SJSA1 (cell line): ENCODE data around the gene ZNF33A. TPM values are rescaled to one million over a fixed set of nuclear protein-coding genes. Genes with fewer than 3 reads are reported as not detected.
"Not testable (repeated sequence)": the region's sequence is repeated elsewhere in the genome, so short reads cannot be mapped to it uniquely, and the experiment has no call there.

ENCODE experiments used
- DNase-seq, 2 experiments: peaks; one replicate each; pipeline ENCODE4 v3.0.0-alpha.2; 2015 to 2020; ENCODE audit warnings: low spot score in 2 of 2, low read depth in 1 of 2
- H3K27ac ChIP-seq: fragments of 250-450 bp; sonication (Bioruptor Pico); 2 replicates; pipeline ENCODE4 v1.5.1; 2020; ENCODE audit warnings: mild to moderate bottlenecking, moderate library complexity
- H3K27me3 ChIP-seq: fragments of 250-450 bp; sonication (Bioruptor Pico); replicated peaks from 2 replicates; pipeline ENCODE4 v1.5.1; 2020; ENCODE audit warnings: mild to moderate bottlenecking, moderate library complexity
- H3K36me3 ChIP-seq: fragments of 250-450 bp; sonication (Bioruptor Pico); 2 replicates; pipeline ENCODE4 v1.5.1; 2020; ENCODE audit warnings: mild to moderate bottlenecking
- H3K4me1 ChIP-seq: fragments of 250-450 bp; sonication (Bioruptor Pico); replicated peaks from 2 replicates; pipeline ENCODE4 v1.6.1; 2021; ENCODE audit warnings: mild to moderate bottlenecking
- H3K4me3 ChIP-seq: fragments of 250-450 bp; sonication (Bioruptor Pico); 2 replicates; pipeline ENCODE4 v1.5.1; 2020; ENCODE audit warnings: mild to moderate bottlenecking
- H3K9me3 ChIP-seq: fragments of 250-450 bp; sonication (Bioruptor Pico); replicated peaks from 2 replicates; pipeline ENCODE4 v1.5.1; 2020; ENCODE audit warnings: mild to moderate bottlenecking
- total RNA-seq: library from RNA; depleted of rRNA; stranded (reverse); fragments of >200 nt; shearing (Covaris generic); gene quantifications from 2 replicates; pipeline ENCODE4 v1.2.3, GENCODE V29; 2014; rRNA removed

Gene ZNF33A
- total RNA-seq, 1 experiment from 2014 or later = 7.2 TPM

DNA sequence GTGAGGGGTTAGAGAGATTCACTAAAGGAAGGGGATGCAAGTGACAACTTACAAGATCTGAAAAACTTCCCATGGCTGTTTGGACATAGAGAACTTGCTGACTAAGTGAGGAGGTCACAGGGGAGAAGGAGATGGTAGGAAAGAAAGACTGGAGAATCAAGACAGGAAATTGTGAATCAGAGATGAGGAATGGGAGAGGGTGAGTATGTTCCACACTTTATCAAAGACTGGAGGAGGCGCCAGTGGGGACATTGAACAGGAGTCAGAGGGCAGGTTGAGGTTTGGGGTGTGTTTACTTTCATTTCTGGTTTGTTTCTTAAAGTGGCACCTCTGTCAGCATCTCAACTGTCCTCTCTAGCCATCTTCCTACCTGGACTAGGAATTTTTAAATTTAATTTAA, 59.2 kb downstream of the ZNF33A start:
- H3K9me3 ChIP-seq, H3K4me1 ChIP-seq, DNase-seq, H3K4me3 ChIP-seq, H3K36me3 ChIP-seq, H3K27ac ChIP-seq, H3K27me3 ChIP-seq: not testable (repeated sequence)

DNA sequence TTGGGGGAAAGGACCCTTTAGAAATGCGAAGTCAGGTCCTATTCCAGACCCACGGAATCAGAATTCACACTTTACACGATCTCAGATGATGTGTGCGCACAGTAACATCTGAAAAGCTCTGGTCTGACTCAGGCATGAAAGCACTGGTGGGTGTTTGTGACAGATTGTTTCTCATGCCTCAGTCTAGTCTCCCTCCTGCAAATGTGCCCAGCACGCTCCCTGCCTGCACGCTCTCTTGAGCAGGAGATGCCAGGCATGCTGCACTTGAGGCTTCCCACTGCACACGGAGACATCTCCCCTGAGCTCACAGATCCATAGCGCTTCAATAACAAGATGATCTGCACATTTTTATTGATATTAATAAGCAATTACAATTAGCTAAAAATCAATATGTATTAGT, 60.0 kb downstream of the ZNF33A start:
- DNase-seq = no peak
- H3K9me3 ChIP-seq = no peaks in the 10 kb centered on the region
- H3K36me3 ChIP-seq = no peaks in the 10 kb centered on the region
- no peaks in the 10 kb centered on the region for H3K27me3 ChIP-seq
- H3K4me3 ChIP-seq = no peak overlapping the region
- H3K4me1 ChIP-seq = no peaks in the 10 kb centered on the region
- no peak overlapping the region for H3K27ac ChIP-seq

DNA sequence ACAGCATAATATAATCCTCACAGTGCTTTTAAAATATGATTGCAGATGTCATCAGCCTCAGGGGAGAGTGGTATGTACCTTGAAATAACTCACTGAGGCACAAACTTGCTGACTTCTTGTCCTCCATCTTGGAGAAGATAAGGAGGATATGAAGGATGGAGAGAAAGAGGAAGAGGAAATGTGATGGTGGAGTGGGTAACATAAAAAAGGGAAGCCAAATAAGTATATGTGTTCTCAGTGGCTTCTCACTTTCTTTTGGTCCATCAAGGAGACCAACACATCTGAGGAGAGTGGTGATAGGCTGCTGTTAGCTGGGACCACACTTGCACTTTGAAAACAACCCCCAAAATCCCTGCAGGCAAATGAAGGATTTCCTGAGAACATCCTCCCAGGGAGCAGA, 62.1 kb downstream of the ZNF33A start:
- no peaks in the 10 kb centered on the region for H3K27me3 ChIP-seq
- no peak overlapping the region for H3K27ac ChIP-seq
- H3K4me3 ChIP-seq = no peak overlapping the region
- H3K4me1 ChIP-seq = no peaks in the 10 kb centered on the region
- no peak for DNase-seq
- no peaks in the 10 kb centered on the region for H3K36me3 ChIP-seq
- no peaks in the 10 kb centered on the region for H3K9me3 ChIP-seq

DNA sequence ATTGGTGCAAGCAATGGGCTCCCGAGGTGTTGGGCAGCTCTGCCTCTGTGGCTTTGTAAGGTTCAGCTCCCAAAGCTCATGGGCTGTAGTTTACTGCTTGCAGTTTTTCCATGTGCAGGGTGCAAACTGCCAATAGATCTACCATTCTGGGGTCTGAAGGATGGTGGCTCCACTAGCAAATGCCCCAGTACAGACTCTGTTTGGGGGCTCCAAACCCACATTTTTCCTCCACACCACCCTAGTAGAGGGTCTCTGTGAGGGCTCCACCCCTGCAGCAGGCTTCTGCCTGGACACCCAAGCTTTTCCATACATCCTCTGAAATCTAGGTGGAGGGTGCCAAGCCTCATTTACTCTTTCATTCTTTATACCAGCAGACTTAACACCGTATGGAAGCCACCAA, 66.2 kb downstream of the ZNF33A start:
- Histone ChIP-seq H3K27ac (no peak overlapping the region), H3K36me3 (no peaks in the 10 kb centered on the region), H3K9me3 (no peaks in the 10 kb centered on the region), H3K4me3 (no peak overlapping the region), H3K27me3 (no peaks in the 10 kb centered on the region), H3K4me1 (no peaks in the 10 kb centered on the region)
- DNase-seq = no peak

DNA sequence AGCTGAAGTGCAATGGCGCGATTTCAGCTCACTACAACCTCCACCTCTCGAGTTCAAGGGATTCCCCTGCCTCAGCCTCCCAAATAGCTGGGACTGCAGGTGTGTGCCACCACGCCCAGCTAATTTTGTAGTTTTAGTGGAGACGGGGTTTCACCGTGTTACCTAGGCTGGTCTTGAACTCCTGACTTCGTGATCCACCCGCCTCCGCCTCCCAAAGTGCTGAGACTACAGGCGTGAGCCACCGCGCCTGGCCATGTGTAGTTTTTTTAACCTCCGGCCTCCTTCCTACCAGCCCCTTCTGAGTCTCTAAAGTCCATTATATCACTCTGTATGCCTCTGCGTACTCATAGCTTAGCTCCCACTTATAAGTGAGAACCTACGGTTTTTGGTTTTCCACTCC, 82.8 kb downstream of the ZNF33A start:
- not testable (repeated sequence) for DNase-seq, H3K9me3 ChIP-seq, H3K4me3 ChIP-seq, H3K27ac ChIP-seq, H3K4me1 ChIP-seq, H3K27me3 ChIP-seq
- H3K36me3 ChIP-seq = peaks cover 18% of the 10 kb centered on the region

DNA sequence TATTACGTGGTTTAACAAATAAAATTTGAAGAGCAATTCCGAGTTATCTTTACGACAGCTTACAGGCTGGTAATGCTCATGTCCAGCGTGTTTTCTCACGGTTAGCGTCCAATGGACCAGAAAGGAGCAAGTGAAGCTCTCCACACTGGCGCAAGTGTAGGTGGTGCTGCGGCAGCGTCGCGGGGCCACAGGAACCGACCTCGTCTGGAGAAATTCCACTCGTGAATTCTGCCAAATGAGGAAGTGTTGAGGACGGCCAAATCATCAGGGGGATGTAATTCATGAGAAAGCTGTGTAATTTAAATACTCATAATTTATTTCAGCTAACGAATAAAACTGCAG, 83.3 kb downstream of the ZNF33A start:
- Histone ChIP-seq H3K27ac (no peak overlapping the region), H3K4me1 (peaks cover 6% of the 10 kb centered on the region), H3K9me3 (no peaks in the 10 kb centered on the region), H3K27me3 (no peaks in the 10 kb centered on the region), H3K36me3 (peaks cover 18% of the 10 kb centered on the region), H3K4me3 (peak overlapping the region; percentile 50)
- no peak for DNase-seq

DNA sequence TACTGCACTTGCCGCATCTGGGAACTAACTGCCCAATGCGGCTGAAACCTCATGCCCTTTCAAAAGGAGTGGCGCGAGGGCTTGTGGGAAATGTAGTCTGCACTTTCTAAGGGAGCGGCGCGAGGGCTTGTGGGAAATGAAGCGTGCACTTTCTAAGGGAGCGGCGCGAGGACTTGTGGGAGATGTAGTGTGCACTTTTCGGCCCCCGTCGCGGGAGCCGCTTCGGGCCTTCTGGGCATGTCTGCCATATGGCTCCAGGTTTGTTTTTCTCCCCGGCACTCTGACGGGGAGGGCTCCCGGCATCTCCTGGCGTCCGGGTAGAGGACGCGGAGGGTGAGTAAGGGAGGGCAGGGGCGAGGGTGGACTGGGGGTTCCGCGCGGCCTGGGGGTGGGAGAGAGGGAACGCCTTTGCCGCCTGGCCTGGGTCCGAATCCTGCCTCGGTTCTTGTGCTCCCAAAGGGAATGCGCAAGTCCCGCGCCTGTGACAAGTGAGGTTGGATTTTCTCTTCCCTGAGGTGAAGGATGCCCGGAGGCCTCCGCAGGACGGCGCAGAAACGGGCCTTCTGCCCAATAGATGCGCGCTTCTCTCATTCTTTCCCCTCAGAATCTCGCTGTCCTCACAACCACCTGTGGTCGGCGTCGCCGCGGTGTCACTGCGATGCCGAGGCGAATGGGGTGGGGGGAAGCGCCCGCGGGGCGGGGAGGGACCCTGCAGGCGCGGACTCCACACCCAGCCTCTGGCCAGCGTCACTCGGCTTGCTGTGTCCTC, 83.9 kb downstream of the ZNF33A start, which contains the start of gene ZNF37A:
ZNF37A (plus strand) TSS at position 180 of the 769 bp plus-strand sequence. CDS start 2,281 bp downstream, outside the sequence.
- H3K4me3 ChIP-seq = peak within 1 kb of the TSS; percentile 50
- H3K36me3 ChIP-seq = peaks cover 18% of the 10 kb centered on the region
- H3K27me3 ChIP-seq = no peaks in the 10 kb centered on the region
- H3K4me1 ChIP-seq = peaks cover 6% of the 10 kb centered on the region
- H3K9me3 ChIP-seq = no peaks in the 10 kb centered on the region
- DNase-seq = peak; percentile 84 to 90
- H3K27ac ChIP-seq = peak within 1 kb of the TSS; percentile 18; the same call in 1 of the 2 replicates

DNA sequence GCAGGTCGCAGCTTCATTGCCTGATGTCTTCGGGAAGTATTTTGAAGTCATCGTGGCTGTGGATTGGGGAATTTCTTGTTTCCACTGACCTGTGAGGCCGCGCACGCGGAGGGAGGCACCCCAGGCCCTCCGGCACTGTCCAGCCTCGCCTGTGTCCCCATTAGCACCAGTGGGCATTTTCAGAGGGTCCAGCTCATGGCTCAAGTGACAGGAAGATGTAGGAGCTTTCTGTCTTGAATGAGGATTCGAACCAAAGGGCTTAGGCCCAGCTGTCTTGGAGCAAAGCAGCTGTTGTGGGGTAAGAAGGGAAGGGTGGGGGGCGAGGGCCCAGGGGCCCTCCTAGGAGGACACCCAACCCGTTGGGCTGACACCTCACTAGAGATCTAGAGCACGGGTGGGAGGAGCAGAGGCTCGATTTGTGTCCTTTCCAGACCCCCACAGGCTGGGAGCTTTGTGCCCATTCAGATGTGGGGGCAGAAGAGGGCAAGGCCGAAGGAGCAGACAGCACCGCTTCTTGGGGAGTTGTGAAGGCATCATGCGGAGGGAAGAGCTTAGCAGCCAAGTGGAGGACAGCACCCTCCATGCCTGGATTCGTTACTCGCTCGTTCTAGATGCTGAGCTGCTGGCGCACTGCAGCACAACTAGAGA, 84.6 kb downstream of the ZNF33A start:
- Histone ChIP-seq H3K4me1 (peaks cover 6% of the 10 kb centered on the region), H3K9me3 (no peaks in the 10 kb centered on the region), H3K4me3 (peak overlapping the region; percentile 50), H3K36me3 (peaks cover 20% of the 10 kb centered on the region), H3K27me3 (no peaks in the 10 kb centered on the region), H3K27ac (no peak overlapping the region)
- no peak for DNase-seq

DNA sequence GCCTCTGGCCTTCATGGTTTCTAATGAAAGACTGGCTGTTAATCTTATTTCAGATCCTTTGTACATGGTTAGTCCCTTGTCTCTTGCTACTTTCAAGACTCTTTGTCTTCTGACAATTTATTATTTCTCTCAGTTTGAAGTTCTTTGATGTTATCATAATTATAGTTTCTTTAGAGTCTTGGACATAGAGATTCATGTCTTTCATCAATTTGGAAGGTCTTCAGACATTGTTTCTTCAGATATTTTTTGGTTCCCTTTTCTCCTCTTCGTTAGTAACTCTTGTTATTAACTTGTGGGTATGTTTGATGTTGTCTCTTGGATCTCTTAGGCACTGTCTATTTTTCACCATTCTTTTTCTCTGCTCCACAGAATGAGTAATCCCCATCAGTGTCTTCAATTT, 92.4 kb downstream of the ZNF33A start:
- peaks cover 17% of the 10 kb centered on the region for H3K36me3 ChIP-seq
- H3K4me1 ChIP-seq = no peaks in the 10 kb centered on the region
- H3K27me3 ChIP-seq = no peaks in the 10 kb centered on the region
- DNase-seq = no peak
- H3K4me3 ChIP-seq = no peak overlapping the region
- no peaks in the 10 kb centered on the region for H3K9me3 ChIP-seq
- no peak overlapping the region for H3K27ac ChIP-seq

DNA sequence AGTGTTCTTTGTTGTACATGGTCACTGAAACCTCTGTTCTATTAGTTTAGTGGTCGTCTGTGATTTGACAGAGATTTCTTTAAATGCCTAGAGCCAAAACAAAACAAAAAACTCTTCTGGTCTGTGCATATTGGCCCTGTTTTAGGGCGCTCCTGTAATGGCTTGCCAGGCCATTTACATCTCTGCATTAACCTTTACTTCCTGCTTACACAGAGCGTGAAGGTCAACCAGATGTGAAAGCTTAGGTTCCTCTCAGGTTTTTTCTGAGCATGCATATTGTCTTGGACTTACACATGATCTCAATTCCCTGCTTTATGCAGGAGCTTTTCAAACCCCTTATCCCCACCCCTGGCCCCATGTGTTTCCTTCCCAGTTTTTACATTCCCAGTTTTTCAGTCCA, 93.3 kb downstream of the ZNF33A start:
- no peaks in the 10 kb centered on the region for H3K27me3 ChIP-seq
- DNase-seq = no peak
- no peak overlapping the region for H3K4me3 ChIP-seq
- no peaks in the 10 kb centered on the region for H3K9me3 ChIP-seq
- H3K36me3 ChIP-seq = peaks cover 16% of the 10 kb centered on the region
- no peaks in the 10 kb centered on the region for H3K4me1 ChIP-seq
- H3K27ac ChIP-seq = no peak overlapping the region

DNA sequence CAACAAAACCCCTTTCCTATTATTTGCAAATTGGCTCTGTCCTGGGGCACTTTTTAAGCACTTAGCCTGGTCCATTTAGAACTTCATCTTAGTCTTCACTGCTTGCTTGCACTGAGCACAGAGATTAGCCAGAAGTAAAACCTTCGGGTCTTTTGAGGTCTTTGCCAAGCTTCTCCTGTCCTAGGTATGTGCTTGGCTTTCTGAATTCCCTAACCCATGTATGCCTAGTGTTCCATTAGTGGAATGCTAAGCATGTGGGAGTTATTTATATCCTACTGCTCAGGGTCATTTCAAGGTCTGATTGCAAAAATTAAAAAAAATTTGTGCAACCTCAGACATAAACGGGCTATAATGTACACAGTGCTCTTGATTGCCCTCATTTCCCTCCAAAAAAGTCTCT, 101.7 kb downstream of the ZNF33A start:
- peaks cover 30% of the 10 kb centered on the region for H3K36me3 ChIP-seq
- no peak overlapping the region for H3K27ac ChIP-seq
- no peaks in the 10 kb centered on the region for H3K4me1 ChIP-seq
- no peak overlapping the region for H3K4me3 ChIP-seq
- H3K27me3 ChIP-seq = no peaks in the 10 kb centered on the region
- no peak for DNase-seq
- H3K9me3 ChIP-seq = peaks cover 7% of the 10 kb centered on the region

Other genes with a start within 250 kb of the ZNF33A start
- gene ZNF248, start 153.1 kb upstream of the ZNF33A start, total RNA-seq = 7.8 and 11.1 TPM in 2 replicates
- 5.2 and 9.3 TPM in 2 replicates for gene ZNF25, start 34.0 kb upstream of the ZNF33A start, total RNA-seq
- 3.0 and 8.6 TPM in 2 replicates for gene ZNF37A, start 83.7 kb downstream of the ZNF33A start, total RNA-seq